C4-2B (cell line): ENCODE data around the gene ASPHD2.

Experiments
- H3K27ac ChIP-seq: fragments of 450-650 bp; 2 replicates; pipeline ENCODE4 v1.5.1; 2017
- ZFX ChIP-seq: fragments of 450-650 bp; IDR thresholded peaks from 2 replicates; pipeline ENCODE4 v1.6.1; 2017
- TF ChIP-seq, protein P1 (sequence below): fragments of 450-650 bp; conservative IDR thresholded peaks from 2 replicates; pipeline ENCODE4 v1.5.1; 2017; ENCODE audit warnings: mild to moderate bottlenecking

ASPHD2 gene

GRCh38 chr22:26492220-26492619 is 63.2 kb downstream of the ASPHD2 start:
- TF ChIP-seq, protein P1, sequence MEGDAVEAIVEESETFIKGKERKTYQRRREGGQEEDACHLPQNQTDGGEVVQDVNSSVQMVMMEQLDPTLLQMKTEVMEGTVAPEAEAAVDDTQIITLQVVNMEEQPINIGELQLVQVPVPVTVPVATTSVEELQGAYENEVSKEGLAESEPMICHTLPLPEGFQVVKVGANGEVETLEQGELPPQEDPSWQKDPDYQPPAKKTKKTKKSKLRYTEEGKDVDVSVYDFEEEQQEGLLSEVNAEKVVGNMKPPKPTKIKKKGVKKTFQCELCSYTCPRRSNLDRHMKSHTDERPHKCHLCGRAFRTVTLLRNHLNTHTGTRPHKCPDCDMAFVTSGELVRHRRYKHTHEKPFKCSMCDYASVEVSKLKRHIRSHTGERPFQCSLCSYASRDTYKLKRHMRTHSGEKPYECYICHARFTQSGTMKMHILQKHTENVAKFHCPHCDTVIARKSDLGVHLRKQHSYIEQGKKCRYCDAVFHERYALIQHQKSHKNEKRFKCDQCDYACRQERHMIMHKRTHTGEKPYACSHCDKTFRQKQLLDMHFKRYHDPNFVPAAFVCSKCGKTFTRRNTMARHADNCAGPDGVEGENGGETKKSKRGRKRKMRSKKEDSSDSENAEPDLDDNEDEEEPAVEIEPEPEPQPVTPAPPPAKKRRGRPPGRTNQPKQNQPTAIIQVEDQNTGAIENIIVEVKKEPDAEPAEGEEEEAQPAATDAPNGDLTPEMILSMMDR = no peak
- no peak for TF ChIP-seq ZFX
- no peak overlapping the region for H3K27ac ChIP-seq

DNA sequence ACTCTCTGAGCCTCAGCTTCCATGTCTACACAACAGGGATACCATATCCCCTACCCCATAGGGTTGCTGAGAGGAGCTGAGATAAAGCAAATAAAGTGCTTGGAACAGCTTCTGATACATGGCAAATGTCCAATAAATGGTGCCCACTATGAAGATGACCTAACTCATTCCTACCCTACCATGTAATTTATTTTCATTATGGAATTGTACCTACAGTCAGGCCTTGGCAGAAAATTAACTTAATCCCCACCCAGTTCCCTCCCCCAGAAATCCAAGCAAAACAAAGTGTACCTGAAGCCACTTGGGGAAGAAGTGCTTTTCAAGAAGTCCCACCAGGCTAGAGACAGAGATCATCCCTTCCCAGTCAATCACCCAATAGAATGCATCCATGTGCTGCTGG is 65.4 kb downstream of the ASPHD2 start:
- TF ChIP-seq ZFX = no peak
- no peak overlapping the region for H3K27ac ChIP-seq
